Activated T-helper 17 cell treated with anti-CD3 and anti-CD28 coated beads, Interleukin-2, amount 50 U/mL, for 72 hours (primary cell): Measurements from ENCODE around the gene EML5. TPM values are rescaled to one million over a fixed set of nuclear protein-coding genes. Genes with fewer than 3 reads are reported as not detected.

Experiments
- ATAC-seq: fragments of 150-1000 bp; cut with Tn5 transposase; replicated peaks from 2 replicates; pipeline ENCODE4 v1.10.0; 2021; ENCODE audit warnings: mild to moderate bottlenecking, moderate library complexity
- H3K27ac Mint-ChIP-seq: one replicate; pipeline ENCODE4 v1.8.0; 2022; ENCODE audit warnings: mixed read lengths
- H3K27me3 Mint-ChIP-seq: one replicate; pipeline ENCODE4 v1.8.0; 2022; ENCODE audit warnings: mixed read lengths
- H3K36me3 Mint-ChIP-seq: one replicate; pipeline ENCODE4 v1.8.0; 2022; ENCODE audit warnings: low read depth, mild to moderate bottlenecking, mixed read lengths
- H3K4me1 Mint-ChIP-seq: one replicate; pipeline ENCODE4 v1.8.0; 2022; ENCODE audit warnings: mixed read lengths
- H3K4me3 Mint-ChIP-seq: one replicate; pipeline ENCODE4 v1.8.0; 2022; ENCODE audit warnings: mild to moderate bottlenecking, mixed read lengths
- H3K9me3 Mint-ChIP-seq: one replicate; pipeline ENCODE4 v1.8.0; 2022; ENCODE audit warnings: mixed read lengths
- total RNA-seq, 2 donors: library from RNA; stranded (reverse); gene quantifications; one replicate each; pipeline ENCODE4 v1.2.3, GENCODE V29; 2022

Gene EML5
- 1 to 10 TPM; 1.6 to 2.6 TPM for total RNA-seq

DNA sequence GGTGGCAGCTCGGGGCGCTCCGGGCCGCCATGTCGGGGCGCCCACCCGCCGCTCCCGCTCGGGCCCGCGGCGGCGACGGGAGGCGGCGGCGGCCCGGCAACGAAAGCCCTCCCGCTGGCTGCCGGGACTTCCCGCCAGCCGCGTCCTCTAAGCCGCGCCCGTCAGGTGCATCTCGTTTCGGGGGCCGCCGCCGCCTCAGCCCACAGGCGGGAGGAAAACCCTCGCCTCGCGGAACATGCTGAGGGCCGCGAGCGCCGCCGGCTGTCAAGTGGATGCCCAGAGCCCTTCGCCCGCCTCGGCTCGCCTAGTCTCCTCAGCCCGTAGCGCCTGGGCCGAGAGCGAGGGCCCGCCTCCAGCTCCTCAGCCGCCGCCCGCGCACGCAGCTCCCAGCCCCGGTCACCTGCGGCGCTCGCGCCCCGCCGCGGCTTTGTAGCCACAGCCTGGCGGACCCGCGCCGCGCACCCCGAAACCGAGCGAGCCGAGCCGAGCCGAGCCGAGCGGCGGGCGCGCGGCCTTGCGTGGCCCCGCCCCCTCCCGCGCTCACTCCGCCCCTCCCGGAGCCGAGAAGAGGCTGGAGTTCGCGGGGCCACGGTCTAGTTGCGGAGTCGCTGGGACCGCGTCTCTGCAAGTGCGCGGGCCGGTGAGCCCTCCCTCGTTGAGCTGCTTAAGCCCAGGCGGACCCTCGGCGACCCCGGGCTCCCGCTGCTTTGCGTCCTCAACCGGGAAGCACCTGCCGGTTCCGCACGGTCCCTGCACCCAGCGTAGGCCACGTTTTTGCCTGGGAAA, at the start of gene EML5:
TSS of gene EML5 (minus strand) at position 481 of the 786 bp plus-strand sequence. CDS start at position 31, 450 bp downstream.
- H3K36me3 Mint-ChIP-seq: no peaks in the 10 kb centered on the region
- H3K27me3 Mint-ChIP-seq: no peaks in the 10 kb centered on the region
- H3K9me3 Mint-ChIP-seq: no peaks in the 10 kb centered on the region
- H3K27ac Mint-ChIP-seq: peak within 1 kb of the TSS; percentile 30
- H3K4me1 Mint-ChIP-seq: peaks cover 4% of the 10 kb centered on the region
- ATAC-seq: peak; percentile 84
- peak within 1 kb of the TSS; percentile 80 for H3K4me3 Mint-ChIP-seq

DNA sequence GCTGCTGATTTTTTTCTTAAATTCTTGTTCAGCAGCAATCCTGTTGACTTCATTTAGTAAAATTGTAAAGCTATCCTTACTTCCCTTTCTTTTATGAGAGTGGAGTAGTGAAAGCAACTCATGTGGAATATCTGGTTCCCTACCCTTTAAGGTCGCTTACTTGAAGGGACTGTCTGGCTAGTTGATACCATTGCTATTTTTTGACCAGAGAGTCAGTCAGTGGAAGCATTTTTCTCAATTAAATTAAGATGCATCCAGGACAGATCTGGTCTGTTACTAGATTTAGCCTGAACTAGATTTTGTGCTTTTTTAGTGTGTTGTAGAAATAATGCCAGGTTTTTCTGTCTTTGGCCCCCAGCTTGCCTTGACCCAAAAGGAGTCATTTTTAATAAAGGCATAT, 49.7 kb upstream of the EML5 start:
- no peak for ATAC-seq
- Mint-ChIP-seq H3K27me3 (no peaks in the 10 kb centered on the region), H3K4me3 (no peak overlapping the region), H3K36me3 (no peaks in the 10 kb centered on the region), H3K9me3 (no peaks in the 10 kb centered on the region), H3K4me1 (no peaks in the 10 kb centered on the region), H3K27ac (no peak overlapping the region)

DNA sequence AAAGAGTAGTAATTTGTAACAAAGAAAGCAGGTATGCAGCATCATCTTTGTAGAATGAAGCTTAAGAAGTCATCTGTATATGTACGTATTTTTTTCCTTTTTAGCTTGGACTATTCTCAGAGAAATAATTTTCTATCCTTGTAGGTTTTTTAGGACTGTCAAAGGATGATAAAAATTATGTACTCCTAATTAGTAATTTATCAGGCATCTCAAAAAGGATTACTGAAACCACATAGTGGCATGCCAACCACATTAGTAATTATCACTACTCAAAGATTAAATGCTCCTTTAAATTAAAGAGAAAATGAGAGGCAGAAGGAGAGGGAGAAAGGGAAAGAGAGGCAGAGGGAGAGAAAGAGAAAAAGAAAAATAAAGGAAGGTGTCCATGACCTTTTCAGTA, 49.0 kb upstream of the EML5 start:
- H3K4me3 Mint-ChIP-seq: no peak overlapping the region
- H3K36me3 Mint-ChIP-seq: no peaks in the 10 kb centered on the region
- no peak overlapping the region for H3K27ac Mint-ChIP-seq
- H3K9me3 Mint-ChIP-seq: no peaks in the 10 kb centered on the region
- no peaks in the 10 kb centered on the region for H3K27me3 Mint-ChIP-seq
- H3K4me1 Mint-ChIP-seq: no peaks in the 10 kb centered on the region
- ATAC-seq: no peak

DNA sequence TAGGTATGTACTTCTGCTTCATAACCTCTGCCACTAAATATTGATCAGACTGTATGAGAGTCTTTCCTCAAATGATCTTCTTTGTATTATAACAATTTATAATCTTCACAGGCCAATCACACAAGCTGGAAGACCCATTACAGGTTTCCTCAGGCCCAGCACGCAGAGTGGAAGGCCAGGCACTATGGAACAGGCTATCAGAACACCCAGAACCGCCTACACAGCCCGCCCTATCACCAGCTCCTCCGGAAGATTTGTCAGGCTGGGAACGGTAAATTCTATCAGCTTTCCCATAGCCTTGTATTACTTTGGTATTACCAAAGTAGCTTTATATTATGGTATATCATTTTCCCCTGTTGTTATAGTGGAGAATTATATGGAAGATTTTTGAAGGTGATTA, 48.2 kb upstream of the EML5 start:
- Mint-ChIP-seq H3K4me1 (no peaks in the 10 kb centered on the region), H3K27ac (no peak overlapping the region), H3K36me3 (no peaks in the 10 kb centered on the region), H3K27me3 (no peaks in the 10 kb centered on the region), H3K9me3 (no peaks in the 10 kb centered on the region), H3K4me3 (no peak overlapping the region)
- ATAC-seq: no peak

DNA sequence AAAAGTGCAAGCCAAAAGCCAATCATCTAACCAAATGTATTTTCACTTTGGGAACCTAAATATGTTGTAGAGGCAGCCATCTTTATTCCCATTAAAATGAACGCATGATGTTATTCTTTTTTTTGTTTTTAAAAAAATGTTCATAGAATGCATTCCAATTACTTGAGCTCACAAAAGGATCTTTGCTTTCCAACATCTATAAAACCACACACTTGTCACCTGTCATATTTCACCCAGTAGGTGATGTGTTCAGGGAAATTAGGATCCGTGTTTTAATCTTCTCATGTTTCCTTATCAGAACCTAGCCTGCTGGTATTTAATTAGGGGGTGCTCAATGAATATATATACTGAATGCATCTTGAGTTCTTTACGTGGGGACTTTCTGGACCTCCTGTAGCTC, 45.3 kb upstream of the EML5 start:
- Mint-ChIP-seq H3K27me3 (peaks cover 3% of the 10 kb centered on the region), H3K4me3 (no peak overlapping the region), H3K4me1 (no peaks in the 10 kb centered on the region), H3K36me3 (no peaks in the 10 kb centered on the region), H3K9me3 (no peaks in the 10 kb centered on the region), H3K27ac (no peak overlapping the region)
- no peak for ATAC-seq

DNA sequence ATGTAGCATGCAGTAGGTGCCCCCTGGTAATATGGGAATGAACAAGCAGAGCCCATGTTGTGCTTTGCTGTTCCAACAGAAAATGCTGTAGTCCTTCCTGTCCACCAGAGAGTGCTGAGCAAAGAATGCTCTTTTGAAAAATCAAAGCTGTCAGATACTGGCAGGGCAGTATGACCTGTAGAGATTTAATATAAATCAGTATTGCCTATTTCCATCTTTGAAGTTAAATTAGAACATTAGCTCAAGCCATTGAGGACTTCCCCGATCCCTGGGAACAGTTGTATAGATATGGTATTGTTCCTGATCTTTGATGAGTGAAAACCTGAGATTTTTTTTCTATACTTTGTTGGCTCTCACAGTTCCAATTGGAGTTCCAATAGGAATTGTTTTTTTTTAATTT, 44.7 kb upstream of the EML5 start:
- Mint-ChIP-seq H3K4me3 (no peak overlapping the region), H3K4me1 (no peaks in the 10 kb centered on the region), H3K27ac (no peak overlapping the region), H3K27me3 (peaks cover 3% of the 10 kb centered on the region), H3K36me3 (no peaks in the 10 kb centered on the region), H3K9me3 (no peaks in the 10 kb centered on the region)
- no peak for ATAC-seq

DNA sequence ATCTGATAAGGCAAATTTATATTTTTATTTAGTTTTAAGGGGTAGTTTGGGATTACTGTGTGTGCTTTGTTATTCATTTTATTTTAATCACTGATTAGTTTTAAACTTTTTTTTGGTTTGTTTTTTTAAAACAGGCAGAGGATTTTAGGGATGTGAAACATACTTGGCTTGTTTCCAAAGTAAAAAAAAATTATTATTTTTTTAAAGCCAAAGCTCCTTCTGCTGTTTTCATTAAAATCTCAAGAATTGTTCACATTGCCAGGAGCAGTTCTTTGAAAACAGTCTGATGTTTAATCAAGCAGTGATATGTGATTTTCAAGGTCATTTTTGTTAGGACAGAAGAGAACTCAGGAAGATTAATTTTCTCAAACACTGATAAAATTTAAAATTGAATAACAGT, 42.9 kb upstream of the EML5 start:
- no peaks in the 10 kb centered on the region for H3K4me1 Mint-ChIP-seq
- no peaks in the 10 kb centered on the region for H3K9me3 Mint-ChIP-seq
- H3K27ac Mint-ChIP-seq: no peak overlapping the region
- peaks cover 3% of the 10 kb centered on the region for H3K27me3 Mint-ChIP-seq
- ATAC-seq: no peak
- no peak overlapping the region for H3K4me3 Mint-ChIP-seq
- H3K36me3 Mint-ChIP-seq: no peaks in the 10 kb centered on the region

DNA sequence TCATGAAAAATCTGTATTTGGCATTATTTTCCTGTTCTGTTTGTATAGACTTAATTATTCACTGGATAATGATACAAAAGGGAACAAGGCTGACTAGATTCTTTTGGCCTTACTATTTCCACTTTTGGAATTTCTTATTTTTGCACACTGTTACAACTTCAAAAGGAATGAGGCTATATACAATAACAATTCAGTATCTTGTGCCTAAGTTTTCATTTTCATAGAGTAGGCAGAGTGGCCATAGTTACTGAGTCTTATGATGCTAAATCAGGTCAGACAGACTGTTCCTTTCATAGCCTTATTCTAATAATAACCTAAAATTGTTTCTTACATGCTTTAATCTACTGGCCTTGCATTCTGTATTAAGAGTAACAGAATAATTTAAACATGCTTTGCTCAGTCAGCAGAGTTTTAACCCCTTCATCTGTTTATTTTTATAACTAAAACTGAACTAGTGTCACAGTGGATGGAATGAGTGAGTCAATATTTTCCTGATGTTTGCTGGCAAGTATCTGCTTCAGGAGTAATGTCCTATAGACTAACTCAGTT, 42.2 kb upstream of the EML5 start:
- no peak for ATAC-seq
- Mint-ChIP-seq H3K27ac (no peak overlapping the region), H3K27me3 (peaks cover 3% of the 10 kb centered on the region), H3K9me3 (no peaks in the 10 kb centered on the region), H3K36me3 (no peaks in the 10 kb centered on the region), H3K4me1 (no peaks in the 10 kb centered on the region), H3K4me3 (no peak overlapping the region)

DNA sequence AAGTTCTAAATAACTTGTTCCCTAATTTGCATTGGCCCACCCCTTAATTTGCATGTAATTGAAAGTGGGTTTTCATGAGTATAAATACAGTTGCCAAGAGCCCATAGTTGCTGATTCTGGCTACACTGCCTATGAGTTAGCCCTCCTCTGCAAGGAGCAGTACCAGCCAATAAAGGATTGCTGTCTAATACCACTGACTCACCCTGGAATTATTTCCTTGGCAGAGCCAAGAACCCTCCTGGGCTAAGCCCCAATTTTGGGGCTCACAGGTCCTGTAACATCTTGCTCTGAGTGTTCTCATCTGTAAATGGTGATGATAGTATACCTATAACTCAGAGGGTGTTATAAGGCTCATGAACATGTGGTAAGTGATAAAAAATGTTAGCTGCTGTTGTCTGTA, 38.5 kb upstream of the EML5 start:
- Mint-ChIP-seq H3K27me3 (peaks cover 3% of the 10 kb centered on the region), H3K36me3 (no peaks in the 10 kb centered on the region), H3K9me3 (no peaks in the 10 kb centered on the region), H3K4me1 (no peaks in the 10 kb centered on the region), H3K4me3 (no peak overlapping the region), H3K27ac (no peak overlapping the region)
- no peak for ATAC-seq

DNA sequence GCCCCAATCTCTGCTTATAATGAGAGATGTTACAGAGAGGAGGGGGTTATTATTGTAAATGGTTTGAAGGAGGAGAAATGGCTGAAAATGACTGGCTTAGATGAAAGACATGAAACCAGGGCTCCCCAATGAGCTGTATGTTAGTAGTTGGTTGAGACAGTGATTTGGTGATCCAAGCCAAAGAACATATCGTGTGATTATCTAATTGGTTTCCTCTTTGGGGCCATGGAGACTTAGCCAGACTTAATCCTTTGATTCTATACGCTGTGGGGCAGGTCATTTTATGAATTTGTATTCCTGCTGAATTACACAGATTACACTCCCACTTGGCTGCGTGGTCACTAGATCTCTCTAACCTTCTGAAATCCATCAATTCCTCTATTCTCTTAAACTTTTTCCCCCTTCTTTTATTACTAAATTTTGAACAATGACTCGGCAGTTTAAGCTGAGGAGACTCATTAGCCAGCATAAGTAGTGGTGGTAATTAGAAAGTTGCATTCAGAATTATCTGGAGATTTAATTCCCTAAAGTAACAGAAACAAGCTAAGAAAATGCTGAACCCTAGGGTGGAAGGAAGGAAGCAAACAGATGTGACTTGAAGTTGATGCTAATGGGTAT, 37.0 kb upstream of the EML5 start:
- H3K27me3 Mint-ChIP-seq: peaks cover 3% of the 10 kb centered on the region
- no peaks in the 10 kb centered on the region for H3K36me3 Mint-ChIP-seq
- H3K4me1 Mint-ChIP-seq: peaks cover 5% of the 10 kb centered on the region
- no peak for ATAC-seq
- no peaks in the 10 kb centered on the region for H3K9me3 Mint-ChIP-seq
- no peak overlapping the region for H3K4me3 Mint-ChIP-seq
- no peak overlapping the region for H3K27ac Mint-ChIP-seq

DNA sequence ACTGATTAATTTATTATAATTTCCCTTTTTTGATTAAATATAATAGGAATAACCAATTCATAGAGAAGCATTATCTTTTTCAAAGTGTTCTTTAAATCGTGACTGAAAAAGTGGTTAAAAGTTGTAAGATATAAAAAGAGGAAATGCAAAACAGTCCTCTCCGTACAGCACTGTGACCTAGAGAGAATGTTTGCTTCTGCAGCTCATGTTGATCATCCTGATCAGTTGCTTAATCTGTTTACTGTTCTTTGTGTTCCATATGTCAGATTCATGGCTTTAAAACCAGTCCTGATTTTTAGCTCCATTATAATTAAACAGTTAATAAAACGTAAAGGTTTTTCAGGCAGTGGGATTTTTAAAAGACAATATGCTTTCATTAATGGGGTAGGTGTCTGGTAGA, 36.4 kb upstream of the EML5 start:
- no peak overlapping the region for H3K4me3 Mint-ChIP-seq
- H3K4me1 Mint-ChIP-seq: peaks cover 5% of the 10 kb centered on the region
- no peak overlapping the region for H3K27ac Mint-ChIP-seq
- H3K36me3 Mint-ChIP-seq: no peaks in the 10 kb centered on the region
- no peaks in the 10 kb centered on the region for H3K9me3 Mint-ChIP-seq
- no peak for ATAC-seq
- peaks cover 3% of the 10 kb centered on the region for H3K27me3 Mint-ChIP-seq

DNA sequence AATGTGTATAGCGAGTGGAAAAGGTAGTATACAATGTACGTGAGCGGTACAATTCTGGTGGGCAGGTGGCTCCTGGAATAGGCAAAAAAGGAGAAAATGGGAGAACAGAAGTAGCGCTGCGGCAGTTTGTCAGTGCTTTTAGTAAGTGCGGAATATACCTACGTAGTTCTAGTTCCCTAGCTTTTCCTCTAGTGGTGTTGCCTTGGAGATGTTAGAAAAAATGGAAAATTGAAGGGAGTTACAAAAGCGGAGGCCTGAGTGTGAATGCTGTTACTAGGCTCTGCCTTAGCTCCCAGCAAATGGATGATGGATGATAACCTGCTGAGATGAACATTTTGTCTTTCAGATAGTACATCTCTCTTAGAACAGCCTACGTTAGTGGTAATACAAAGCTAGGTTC, 32.8 kb upstream of the EML5 start:
- no peak for ATAC-seq
- H3K4me3 Mint-ChIP-seq: peak overlapping the region; percentile 87
- peaks cover 5% of the 10 kb centered on the region for H3K4me1 Mint-ChIP-seq
- H3K36me3 Mint-ChIP-seq: no peaks in the 10 kb centered on the region
- no peaks in the 10 kb centered on the region for H3K27me3 Mint-ChIP-seq
- H3K27ac Mint-ChIP-seq: no peak overlapping the region
- H3K9me3 Mint-ChIP-seq: no peaks in the 10 kb centered on the region

DNA sequence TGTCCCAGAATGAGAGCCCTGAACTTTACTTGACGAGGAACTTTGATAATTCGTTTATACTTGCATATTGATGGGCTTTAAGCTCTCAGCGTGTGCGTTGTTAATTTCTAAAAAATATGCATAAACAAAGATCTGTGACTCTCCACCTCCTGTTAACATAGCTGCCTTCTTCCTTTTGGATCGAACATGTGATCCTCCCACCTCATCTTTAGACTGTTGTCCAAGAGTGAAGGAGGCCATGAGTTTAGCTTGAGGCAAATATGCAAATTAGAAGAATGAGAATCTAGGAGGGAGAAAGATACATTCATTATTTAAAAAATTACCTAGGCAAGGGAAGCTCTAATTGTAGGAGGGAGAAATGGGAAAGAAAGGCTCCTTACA, 32.3 kb upstream of the EML5 start:
- ATAC-seq: no peak
- Mint-ChIP-seq H3K36me3 (no peaks in the 10 kb centered on the region), H3K27ac (peak overlapping the region; percentile 93), H3K9me3 (no peaks in the 10 kb centered on the region), H3K27me3 (peaks cover under 1% of the 10 kb centered on the region), H3K4me3 (peak overlapping the region; percentile 87), H3K4me1 (peaks cover 5% of the 10 kb centered on the region)

DNA sequence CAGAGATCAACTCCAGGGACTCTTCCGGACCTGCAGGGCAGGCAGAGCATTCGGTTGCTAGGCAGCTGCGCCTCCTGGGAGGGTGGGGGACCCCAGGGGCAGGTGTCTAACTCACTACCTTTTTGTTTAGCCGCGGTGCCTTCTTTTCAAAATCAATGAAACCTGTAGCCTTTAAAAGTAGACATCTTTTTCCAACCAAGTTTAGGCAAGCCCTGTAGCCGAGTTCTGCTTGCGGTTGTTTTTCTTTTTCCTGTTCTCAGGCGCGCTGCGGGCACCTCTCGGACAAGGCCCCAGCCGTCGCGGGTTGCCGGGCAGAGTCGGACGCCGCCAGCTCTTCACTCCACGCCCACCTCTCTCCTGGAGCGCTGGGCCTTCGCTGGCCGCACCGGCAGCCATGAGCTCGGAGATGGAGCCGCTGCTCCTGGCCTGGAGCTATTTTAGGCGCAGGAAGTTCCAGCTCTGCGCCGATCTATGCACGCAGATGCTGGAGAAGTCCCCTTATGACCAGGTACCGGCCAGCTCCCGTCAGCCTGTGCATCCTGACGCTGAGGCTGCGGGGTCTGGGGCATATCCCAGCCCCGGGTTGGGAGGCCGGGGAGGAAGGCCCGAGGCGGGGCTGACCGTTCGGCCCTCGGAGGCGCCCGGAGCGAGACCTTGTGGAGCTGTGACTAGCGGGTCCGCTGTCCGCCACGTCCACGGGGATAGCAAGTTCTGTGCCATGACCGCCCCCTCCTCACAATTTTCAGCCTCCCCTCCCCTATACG, 31.7 kb upstream of the EML5 start, which contains the start of gene TTC8:
TSS of gene TTC8 (plus strand) at position 338 of the 764 bp plus-strand sequence. CDS start at position 395, 57 bp downstream.
- peak; percentile 96 for ATAC-seq
- Mint-ChIP-seq H3K36me3 (no peaks in the 10 kb centered on the region), H3K4me1 (peaks cover 5% of the 10 kb centered on the region), H3K4me3 (peak within 1 kb of the TSS; percentile 87), H3K27ac (peak within 1 kb of the TSS; percentile 93), H3K27me3 (peaks cover 6% of the 10 kb centered on the region), H3K9me3 (no peaks in the 10 kb centered on the region)
